ENCODE data around the gene UNC13D. TPM values are rescaled to one million over a fixed set of nuclear protein-coding genes. Genes with fewer than 3 reads are reported as not detected.

Gene UNC13D
- total RNA-seq, 1 donor from 2014 or later: 102 TPM

DNA sequence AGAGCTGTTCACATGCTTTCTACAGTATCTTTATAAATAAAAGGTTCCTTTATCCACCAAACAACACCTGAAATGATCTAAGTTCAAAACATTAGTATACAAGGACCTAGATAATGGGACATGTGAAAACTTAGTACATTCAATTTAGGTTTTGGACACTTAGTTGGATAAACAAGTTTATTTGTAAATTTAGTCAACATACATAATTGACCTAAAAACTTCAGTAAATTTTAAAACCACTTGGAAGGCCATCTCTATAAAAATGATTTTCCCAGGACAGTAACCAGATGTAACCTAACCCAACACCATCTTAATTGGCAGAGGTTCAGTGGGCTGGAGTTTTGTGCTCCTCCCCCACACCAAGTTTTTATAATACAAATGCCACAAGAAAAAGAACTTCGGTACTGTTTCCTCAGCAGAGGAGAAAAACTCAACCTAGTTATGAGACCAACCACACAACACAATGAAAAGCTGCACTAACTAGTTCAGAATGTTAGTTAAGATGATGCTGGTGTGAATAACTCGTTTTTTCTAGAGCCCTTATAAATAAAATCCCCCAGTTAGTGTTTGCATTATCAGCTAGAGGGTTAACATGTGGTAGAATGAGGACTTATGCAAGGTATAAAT, 66.8 kb downstream of the UNC13D start:
- Mint-ChIP-seq H3K4me3 (peak overlapping the region; percentile 89), H3K9me3 (peaks cover 2% of the 10 kb centered on the region), H3K27me3 (no peaks in the 10 kb centered on the region), H3K4me1 (peaks cover 40% of the 10 kb centered on the region), H3K36me3 (ENCODE audit: low read depth) (peaks cover 45% of the 10 kb centered on the region), H3K27ac (peak overlapping the region; percentile 65)
- DNase-seq: no peak
- intact Hi-C loops (cut with micrococcal nuclease): loop anchor here (5.0 kb wide), 1 partner anchor 950 kb away; the partner anchor contains the start of genes JMJD6 and METTL23
- ChIA-PET CTCF (interaction anchor here (0.9 to 2.4 kb wide), 5 partner anchors 12 to 49 kb away, joined by 3 to 15 read pairs (median 7); partner anchors contain the start of gene GALK1), POLR2A (interaction anchor here (0.7 to 7.8 kb wide), 18 partner anchors 9 to 743 kb away, joined by 3 to 91 read pairs (median 16); partner anchors contain the start of genes GALK1, RECQL5, SLC25A19 and TRIM47)
- no peak for ATAC-seq (ENCODE audit: low read depth)
- TF ChIP-seq, protein P1, sequence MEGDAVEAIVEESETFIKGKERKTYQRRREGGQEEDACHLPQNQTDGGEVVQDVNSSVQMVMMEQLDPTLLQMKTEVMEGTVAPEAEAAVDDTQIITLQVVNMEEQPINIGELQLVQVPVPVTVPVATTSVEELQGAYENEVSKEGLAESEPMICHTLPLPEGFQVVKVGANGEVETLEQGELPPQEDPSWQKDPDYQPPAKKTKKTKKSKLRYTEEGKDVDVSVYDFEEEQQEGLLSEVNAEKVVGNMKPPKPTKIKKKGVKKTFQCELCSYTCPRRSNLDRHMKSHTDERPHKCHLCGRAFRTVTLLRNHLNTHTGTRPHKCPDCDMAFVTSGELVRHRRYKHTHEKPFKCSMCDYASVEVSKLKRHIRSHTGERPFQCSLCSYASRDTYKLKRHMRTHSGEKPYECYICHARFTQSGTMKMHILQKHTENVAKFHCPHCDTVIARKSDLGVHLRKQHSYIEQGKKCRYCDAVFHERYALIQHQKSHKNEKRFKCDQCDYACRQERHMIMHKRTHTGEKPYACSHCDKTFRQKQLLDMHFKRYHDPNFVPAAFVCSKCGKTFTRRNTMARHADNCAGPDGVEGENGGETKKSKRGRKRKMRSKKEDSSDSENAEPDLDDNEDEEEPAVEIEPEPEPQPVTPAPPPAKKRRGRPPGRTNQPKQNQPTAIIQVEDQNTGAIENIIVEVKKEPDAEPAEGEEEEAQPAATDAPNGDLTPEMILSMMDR (IDR thresholded peaks at IDR 0.05): no peak

Other genes starting within 250 kb of the UNC13D start
- 1.1 and 1.7 TPM in 2 replicates for gene SMIM5, start 211.0 kb downstream of the UNC13D start, total RNA-seq
- 55.9 and 65.4 TPM in 2 replicates for gene RECQL5, start 177.2 kb downstream of the UNC13D start, total RNA-seq
- gene SAP30BP, start 177.1 kb downstream of the UNC13D start, total RNA-seq: 177 and 184 TPM in 2 replicates
- 2.1 and 2.2 TPM in 2 replicates for gene ITGB4, start 122.9 kb downstream of the UNC13D start, total RNA-seq
- 14.9 and 22.9 TPM in 2 replicates for gene GALK1, start 79.2 kb downstream of the UNC13D start, total RNA-seq
- gene UNK, start 59.6 kb downstream of the UNC13D start, total RNA-seq: 52.3 and 61.2 TPM in 2 replicates
- 66.0 and 68.7 TPM in 2 replicates for gene WBP2, start 10.9 kb upstream of the UNC13D start, total RNA-seq
- 3.1 and 3.5 TPM in 2 replicates for gene TRIM47, start 34.2 kb upstream of the UNC13D start, total RNA-seq
- 20.0 and 22.4 TPM in 2 replicates for gene TRIM65, start 52.5 kb upstream of the UNC13D start, total RNA-seq
- 132 and 137 TPM in 2 replicates for gene MRPL38, start 60.5 kb upstream of the UNC13D start, total RNA-seq
- gene FBF1, start 96.6 kb upstream of the UNC13D start, total RNA-seq: 13.2 and 15.1 TPM in 2 replicates
- 23.3 and 25.8 TPM in 2 replicates for gene ACOX1, start 134.8 kb upstream of the UNC13D start, total RNA-seq
- gene TEN1, start 134.8 kb upstream of the UNC13D start, total RNA-seq: 22.7 and 23.2 TPM in 2 replicates
- 11.4 and 14.1 TPM in 2 replicates for gene CDK3, start 156.5 kb upstream of the UNC13D start, total RNA-seq
- not detected in 2 replicates for gene EVPL, start 182.9 kb upstream of the UNC13D start, total RNA-seq
- 73.7 and 76.1 TPM in 2 replicates for gene SRP68, start 228.1 kb upstream of the UNC13D start, total RNA-seq
- 0.18 and 0.32 TPM in 2 replicates for gene GALR2, start 230.4 kb upstream of the UNC13D start, total RNA-seq
- gene ZACN, start 234.8 kb upstream of the UNC13D start, total RNA-seq: 0.34 and 0.67 TPM in 2 replicates